MM.1S (cell line): ENCODE measurements around the gene RAD23A.

Experiments used
- DNase-seq: peaks from one replicate; pipeline ENCODE4 v3.0.0-alpha.2; 2015
- H2AFZ ChIP-seq: fragments of 300-600 bp; sonication (generic); 2 replicates; pipeline ENCODE4 v1.6.0; 2016; ENCODE audit warnings: antibody characterized with exemption, low read length
- H3F3A ChIP-seq: fragments of 300-600 bp; sonication (generic); 2 replicates; pipeline ENCODE4 v1.6.1; 2016; ENCODE audit warnings: mild to moderate bottlenecking, antibody characterized with exemption, low read length, moderate library complexity, mixed read lengths; ENCODE audit not compliant: insufficient read depth
- H3K27ac ChIP-seq: fragments of 300-600 bp; sonication (generic); 2 replicates; pipeline ENCODE4 v1.5.1; 2016; ENCODE audit warnings: mild to moderate bottlenecking, low read length
- H3K27me3 ChIP-seq: fragments of 300-600 bp; sonication (generic); replicated peaks from 2 replicates; pipeline ENCODE4 v1.6.0; 2016; ENCODE audit warnings: low read length; ENCODE audit not compliant: insufficient read depth
- H3K36me3 ChIP-seq: fragments of 300-600 bp; sonication (generic); replicated peaks from 2 replicates; pipeline ENCODE4 v1.6.1; 2016; ENCODE audit warnings: mild to moderate bottlenecking, low read length, mixed read lengths; ENCODE audit not compliant: insufficient read depth
- H3K4me1 ChIP-seq: fragments of 300-600 bp; sonication (generic); 2 replicates; pipeline ENCODE4 v1.6.1; 2016; ENCODE audit warnings: low read length, mixed read lengths
- H3K4me2 ChIP-seq: fragments of 300-600 bp; sonication (generic); 2 replicates; pipeline ENCODE4 v1.6.0; 2016; ENCODE audit warnings: low read depth, low read length
- H3K4me3 ChIP-seq: fragments of 300-600 bp; sonication (generic); 2 replicates; pipeline ENCODE4 v1.5.1; 2016; ENCODE audit warnings: low read length, mixed read lengths
- H3K79me2 ChIP-seq: fragments of 300-600 bp; sonication (generic); 2 replicates; pipeline ENCODE4 v1.6.1; 2016; ENCODE audit warnings: mixed run types, low read length, mixed read lengths
- H3K9ac ChIP-seq: fragments of 300-600 bp; sonication (generic); 2 replicates; pipeline ENCODE4 v1.6.1; 2016; ENCODE audit warnings: low read length, mixed read lengths
- H3K9me2 ChIP-seq: fragments of 300-600 bp; sonication (generic); replicated peaks from 2 replicates; pipeline ENCODE4 v1.6.1; 2016; ENCODE audit warnings: mild to moderate bottlenecking, low read length, mixed read lengths; ENCODE audit not compliant: insufficient read depth
- H3K9me3 ChIP-seq: fragments of 300-600 bp; sonication (generic); replicated peaks from 2 replicates; pipeline ENCODE4 v1.6.1; 2016; ENCODE audit warnings: mild to moderate bottlenecking, low read length, mixed read lengths; ENCODE audit not compliant: insufficient read depth
- H4K20me1 ChIP-seq: fragments of 300-600 bp; sonication (generic); 2 replicates; pipeline ENCODE4 v1.6.1; 2016; ENCODE audit warnings: mild to moderate bottlenecking, low read length, moderate library complexity, mixed read lengths; ENCODE audit not compliant: insufficient read depth
- EZH2 ChIP-seq: fragments of 300-600 bp; sonication (generic); optimal IDR thresholded peaks from 2 replicates; pipeline ENCODE3; 2017; ENCODE audit warnings: low read depth, mild to moderate bottlenecking, antibody characterized with exemption, low read length, mixed read lengths
- EZH2phosphoT487 ChIP-seq: fragments of 300-600 bp; sonication (generic); IDR thresholded peaks from 2 replicates; pipeline ENCODE4 v1.6.1; 2018; ENCODE audit warnings: antibody characterized with exemption, low read length
- TF ChIP-seq, protein P1 (sequence below): fragments of 300-600 bp; sonication (generic); IDR thresholded peaks from 2 replicates; pipeline ENCODE4 v1.5.1; 2016; ENCODE audit warnings: antibody characterized with exemption, low read length, mixed read lengths

RAD23A gene

DNA sequence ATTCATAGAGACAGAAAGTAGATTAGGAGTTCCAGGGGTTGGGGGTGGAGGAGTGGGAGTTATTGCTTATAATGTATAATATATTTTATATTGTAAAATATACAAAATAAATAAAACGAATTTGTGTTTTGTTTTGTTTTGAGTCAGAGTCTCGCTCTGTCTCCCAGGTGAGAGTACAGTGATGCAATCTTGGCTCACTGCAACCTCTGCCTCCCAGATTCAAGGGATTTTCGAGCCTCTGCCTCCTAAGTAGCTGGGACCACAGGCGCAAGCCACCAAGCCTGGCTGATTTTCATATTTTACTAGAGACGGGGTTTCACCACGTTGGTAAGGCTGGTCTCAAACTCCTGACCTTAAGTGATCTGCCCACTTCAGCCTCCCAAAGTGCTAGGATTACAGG, 13.8 kb downstream of the RAD23A start:
- peaks cover 29% of the 10 kb centered on the region for H3K79me2 ChIP-seq
- H3K9ac ChIP-seq, result no peak overlapping the region
- H3K36me3 ChIP-seq, result no peaks in the 10 kb centered on the region
- no peak overlapping the region for H2AFZ ChIP-seq
- TF ChIP-seq EZH2 (no peak), EZH2phosphoT487 (no peak)
- TF ChIP-seq, protein P1, sequence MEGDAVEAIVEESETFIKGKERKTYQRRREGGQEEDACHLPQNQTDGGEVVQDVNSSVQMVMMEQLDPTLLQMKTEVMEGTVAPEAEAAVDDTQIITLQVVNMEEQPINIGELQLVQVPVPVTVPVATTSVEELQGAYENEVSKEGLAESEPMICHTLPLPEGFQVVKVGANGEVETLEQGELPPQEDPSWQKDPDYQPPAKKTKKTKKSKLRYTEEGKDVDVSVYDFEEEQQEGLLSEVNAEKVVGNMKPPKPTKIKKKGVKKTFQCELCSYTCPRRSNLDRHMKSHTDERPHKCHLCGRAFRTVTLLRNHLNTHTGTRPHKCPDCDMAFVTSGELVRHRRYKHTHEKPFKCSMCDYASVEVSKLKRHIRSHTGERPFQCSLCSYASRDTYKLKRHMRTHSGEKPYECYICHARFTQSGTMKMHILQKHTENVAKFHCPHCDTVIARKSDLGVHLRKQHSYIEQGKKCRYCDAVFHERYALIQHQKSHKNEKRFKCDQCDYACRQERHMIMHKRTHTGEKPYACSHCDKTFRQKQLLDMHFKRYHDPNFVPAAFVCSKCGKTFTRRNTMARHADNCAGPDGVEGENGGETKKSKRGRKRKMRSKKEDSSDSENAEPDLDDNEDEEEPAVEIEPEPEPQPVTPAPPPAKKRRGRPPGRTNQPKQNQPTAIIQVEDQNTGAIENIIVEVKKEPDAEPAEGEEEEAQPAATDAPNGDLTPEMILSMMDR, result no peak
- no peak overlapping the region for H3K4me2 ChIP-seq
- H4K20me1 ChIP-seq, result no peaks in the 10 kb centered on the region
- peaks cover 18% of the 10 kb centered on the region for H3F3A ChIP-seq
- H3K27me3 ChIP-seq, result peaks cover 23% of the 10 kb centered on the region
- no peaks in the 10 kb centered on the region for H3K9me2 ChIP-seq
- DNase-seq, result no peak
- peaks cover 16% of the 10 kb centered on the region for H3K4me1 ChIP-seq
- no peak overlapping the region for H3K27ac ChIP-seq
- H3K9me3 ChIP-seq, result no peaks in the 10 kb centered on the region
- no peak overlapping the region for H3K4me3 ChIP-seq

DNA sequence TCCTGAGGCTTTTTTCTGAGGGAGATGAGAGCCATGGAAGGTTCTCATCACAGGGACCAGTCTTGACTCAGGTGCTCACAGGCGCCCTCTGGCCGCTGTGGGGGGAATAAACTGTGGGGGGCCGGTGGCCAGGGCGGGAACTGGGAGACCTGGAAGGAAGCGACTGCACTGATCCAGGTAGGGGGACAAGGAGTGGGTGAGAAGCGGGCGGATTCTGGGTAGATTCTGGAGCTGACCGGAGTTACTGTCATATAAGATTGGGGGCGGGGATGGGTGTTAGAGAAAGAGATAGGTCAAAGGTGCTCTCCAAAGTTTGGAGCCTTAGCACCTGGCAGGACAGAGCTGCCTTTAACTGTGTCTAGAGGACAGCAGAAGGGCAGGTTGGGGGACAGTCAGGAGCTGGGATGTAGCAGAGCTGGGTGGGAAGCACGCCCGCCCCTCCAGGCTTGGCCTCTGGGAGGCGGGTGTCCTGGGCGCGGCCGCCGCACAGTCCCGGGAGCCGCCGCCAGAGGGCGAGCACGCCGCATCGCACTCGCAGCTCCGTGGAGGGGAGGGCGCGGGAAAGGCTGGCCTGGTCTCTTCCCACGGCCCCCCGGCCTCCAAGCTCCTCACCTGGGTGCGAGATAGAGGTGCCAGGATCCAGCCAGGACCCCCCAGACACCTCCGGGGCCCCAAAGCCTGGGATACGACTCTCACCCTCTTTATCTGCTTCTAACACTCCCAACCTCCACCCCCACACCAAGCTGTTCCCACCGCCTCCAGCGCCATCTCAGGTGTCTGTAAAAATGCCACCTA, 19.6 kb downstream of the RAD23A start:
- Histone ChIP-seq H3K79me2 (no peaks in the 10 kb centered on the region), H3K4me2 (peak overlapping the region; percentile 95), H3K9ac (peak overlapping the region; percentile 60; the same call in 1 of the 2 replicates), H3F3A (no peaks in the 10 kb centered on the region), H3K27me3 (peaks cover 22% of the 10 kb centered on the region), H3K4me1 (no peaks in the 10 kb centered on the region), H3K27ac (no peak overlapping the region; the same call in 1 of the 2 replicates), H3K4me3 (peak overlapping the region; percentile 67), H3K9me2 (no peaks in the 10 kb centered on the region), H4K20me1 (no peaks in the 10 kb centered on the region), H2AFZ (peak overlapping the region; percentile 94), H3K9me3 (no peaks in the 10 kb centered on the region), H3K36me3 (no peaks in the 10 kb centered on the region)
- DNase-seq, result peak; percentile 73
- TF ChIP-seq, protein P1, result peak; percentile 75
- no peak for TF ChIP-seq EZH2

DNA sequence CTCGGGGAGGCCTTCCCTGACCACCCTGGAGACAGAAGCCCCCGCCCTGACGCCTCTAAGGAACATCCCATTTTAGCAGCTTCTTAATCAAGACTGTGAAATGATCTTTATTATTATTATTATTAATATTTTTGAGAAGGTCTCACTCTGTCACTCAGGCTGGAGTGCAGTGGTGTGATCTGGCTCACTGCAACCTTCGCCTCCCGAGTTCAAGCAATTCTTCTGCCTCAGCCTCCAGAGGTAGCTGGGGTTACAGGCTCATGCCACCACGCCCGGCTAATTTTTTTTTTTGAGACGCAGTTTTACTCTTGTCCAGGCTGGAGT, 20.1 kb downstream of the RAD23A start:
- no peaks in the 10 kb centered on the region for H3K9me2 ChIP-seq
- H2AFZ ChIP-seq, result peak overlapping the region; percentile 94
- H3K4me3 ChIP-seq, result peak overlapping the region; percentile 67; the same call in 1 of the 2 replicates
- H3K9ac ChIP-seq, result 0 out of 2 replicates have a peak overlapping the region, but pooled peaks have one; percentile 60
- no peaks in the 10 kb centered on the region for H3K79me2 ChIP-seq
- H3K4me1 ChIP-seq, result no peaks in the 10 kb centered on the region
- no peak for DNase-seq
- no peaks in the 10 kb centered on the region for H4K20me1 ChIP-seq
- peaks cover 16% of the 10 kb centered on the region for H3K27me3 ChIP-seq
- H3K4me2 ChIP-seq, result peak overlapping the region; percentile 95; the same call in 1 of the 2 replicates
- no peak overlapping the region for H3K27ac ChIP-seq
- TF ChIP-seq EZH2phosphoT487, result no peak
- TF ChIP-seq, protein P1, result no peak
- TF ChIP-seq EZH2, result no peak
- no peaks in the 10 kb centered on the region for H3K9me3 ChIP-seq
- H3K36me3 ChIP-seq, result no peaks in the 10 kb centered on the region
- H3F3A ChIP-seq, result no peaks in the 10 kb centered on the region
